Pulmonary artery endothelial cell (primary cell): ENCODE measurements around the gene ATP5ME. TPM values are rescaled to one million over a fixed set of nuclear protein-coding genes. Genes with fewer than 3 reads are reported as not detected.
"Not testable (repeated sequence)": the region's sequence is repeated elsewhere in the genome, so short reads cannot be mapped to it uniquely, and the experiment has no call there.

Source experiments
- DNase-seq: peaks from one replicate; pipeline ENCODE4 v3.0.0-alpha.2; 2011; ENCODE audit warnings: low read depth, low spot score
- total RNA-seq: library from RNA; depleted of rRNA; stranded (reverse); fragments of >200 nt; gene quantifications from 2 replicates; pipeline ENCODE4 v1.2.3, GENCODE V29; 2014

Gene ATP5ME
- total RNA-seq, 1 donor from 2014 or later = 276 TPM

GRCh38 chr4:656436-657337 is 17.4 kb downstream of the ATP5ME start:
- no peak for DNase-seq

- DNase-seq = no peak
Observed at GRCh38 chr4:655464-656151, 18.5 kb downstream of the ATP5ME start.

GRCh38 chr4:654871-655463 is 19.1 kb downstream of the ATP5ME start:
- no peak for DNase-seq

- no peak for DNase-seq
Observed at GRCh38 chr4:654503-654845, 19.6 kb downstream of the ATP5ME start.

- no peak for DNase-seq
Observed at GRCh38 chr4:653831-654502, 20.1 kb downstream of the ATP5ME start.

GRCh38 chr4:653080-653821 is 20.8 kb downstream of the ATP5ME start:
- no peak for DNase-seq

GRCh38 chr4:651884-652642 is 22.0 kb downstream of the ATP5ME start:
- no peak for DNase-seq

GRCh38 chr4:650951-651883 is 22.9 kb downstream of the ATP5ME start:
- DNase-seq = no peak

- DNase-seq = no peak
Observed at GRCh38 chr4:650461-650860, 23.6 kb downstream of the ATP5ME start.

- DNase-seq = no peak
Observed at GRCh38 chr4:649751-650310, 24.2 kb downstream of the ATP5ME start.

GRCh38 chr4:649293-649625 is 24.8 kb downstream of the ATP5ME start:
- DNase-seq = no peak

GRCh38 chr4:648579-649292 is 25.3 kb downstream of the ATP5ME start:
- DNase-seq = no peak

GRCh38 chr4:647481-647880 is 26.6 kb downstream of the ATP5ME start:
- no peak for DNase-seq

- DNase-seq = no peak
Observed at GRCh38 chr4:646460-646859, 27.6 kb downstream of the ATP5ME start.

- not testable (repeated sequence) for DNase-seq
Observed at GRCh38 chr4:642366-642765, 31.7 kb downstream of the ATP5ME start.

- DNase-seq = no peak
Observed at GRCh38 chr4:637536-638280, 36.4 kb downstream of the ATP5ME start.

GRCh38 chr4:636628-637159 is 37.4 kb downstream of the ATP5ME start:
- DNase-seq = no peak
